GM21381 (cell line): ENCODE data around the gene GFRA4.

ENCODE experiments used
- ATAC-seq: cut with Tn5 transposase; IDR thresholded peaks from one replicate; pipeline ENCODE4 v1.9.1; 2021; ENCODE audit warnings: mild to moderate bottlenecking, moderate library complexity; ENCODE audit not compliant: unreplicated experiment

The GFRA4 gene

DNA sequence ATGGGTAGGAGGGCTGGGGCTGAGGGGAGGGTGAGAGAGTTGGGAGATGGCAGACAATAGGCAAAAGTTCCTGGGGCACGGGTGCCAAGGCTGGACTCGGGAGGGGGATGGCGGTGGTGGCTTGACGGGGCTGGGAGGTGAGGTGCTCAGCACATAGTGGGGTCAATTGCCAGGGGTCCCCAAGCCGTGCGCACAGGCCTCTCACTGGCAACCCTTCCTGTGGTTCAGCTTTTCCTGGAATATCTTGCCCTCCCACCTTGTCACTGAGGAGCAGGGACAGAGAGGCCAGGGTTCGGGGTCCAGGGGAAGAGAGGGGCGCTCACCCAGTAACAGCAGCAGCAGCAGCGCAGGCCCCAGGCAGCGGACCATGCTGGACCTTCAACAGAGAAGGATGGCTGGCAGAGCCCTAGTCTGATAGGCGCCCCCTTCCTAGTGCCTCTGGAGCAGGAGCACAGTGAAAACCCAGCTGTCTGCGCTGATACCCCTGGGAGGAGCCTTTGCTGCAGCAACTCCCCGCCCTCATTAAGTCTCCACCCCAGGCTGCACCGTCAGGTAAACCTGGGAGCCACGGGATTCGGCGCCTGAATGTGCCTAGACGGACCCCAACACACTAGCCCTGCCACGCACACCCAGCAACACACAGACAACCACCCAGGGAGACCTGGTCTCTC is at the start of gene GFRA4:
TSS of gene GFRA4 (minus strand) at position 369 of the 671 bp plus-strand sequence. CDS start at position 369, 0 bp downstream.
- no peak for ATAC-seq

- no peak for ATAC-seq
These were observed 49.2 kb upstream of the GFRA4 start, which contains the start of gene SIGLEC1 for GRCh38 chr20:3712279-3712873. Gene SIGLEC1 (minus strand): TSS chr20:3712600. CDS start chr20:3707128, 5,472 bp downstream.

GRCh38 chr20:3711484-3711941 is 48.3 kb upstream of the GFRA4 start:
- no peak for ATAC-seq

GRCh38 chr20:3710703-3711483 is 47.7 kb upstream of the GFRA4 start:
- ATAC-seq: no peak

DNA sequence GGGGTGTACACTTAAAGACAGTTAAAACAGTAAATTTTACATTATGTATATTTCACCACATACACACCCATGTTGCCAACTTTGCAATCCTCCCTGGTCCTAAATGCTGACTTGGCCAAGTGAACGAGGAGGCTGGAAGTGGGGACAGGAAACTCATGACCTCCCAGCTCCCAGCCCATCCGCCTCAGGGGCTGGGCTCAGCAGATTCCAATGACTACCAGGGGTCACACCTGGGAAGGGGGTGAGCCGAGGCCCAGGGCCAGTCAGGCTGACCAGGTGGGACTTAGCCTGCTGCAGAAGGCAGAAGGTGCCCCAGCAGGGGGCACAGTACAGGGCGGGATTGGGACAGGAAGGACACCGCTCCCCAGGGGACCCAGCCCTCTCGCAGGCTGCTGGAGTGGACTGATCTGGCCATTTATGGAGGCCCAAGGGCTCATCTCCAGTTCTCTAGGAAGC is 46.8 kb upstream of the GFRA4 start:
- no peak for ATAC-seq

- ATAC-seq: no peak
These were observed 44.3 kb upstream of the GFRA4 start for GRCh38 chr20:3707508-3707899.

DNA sequence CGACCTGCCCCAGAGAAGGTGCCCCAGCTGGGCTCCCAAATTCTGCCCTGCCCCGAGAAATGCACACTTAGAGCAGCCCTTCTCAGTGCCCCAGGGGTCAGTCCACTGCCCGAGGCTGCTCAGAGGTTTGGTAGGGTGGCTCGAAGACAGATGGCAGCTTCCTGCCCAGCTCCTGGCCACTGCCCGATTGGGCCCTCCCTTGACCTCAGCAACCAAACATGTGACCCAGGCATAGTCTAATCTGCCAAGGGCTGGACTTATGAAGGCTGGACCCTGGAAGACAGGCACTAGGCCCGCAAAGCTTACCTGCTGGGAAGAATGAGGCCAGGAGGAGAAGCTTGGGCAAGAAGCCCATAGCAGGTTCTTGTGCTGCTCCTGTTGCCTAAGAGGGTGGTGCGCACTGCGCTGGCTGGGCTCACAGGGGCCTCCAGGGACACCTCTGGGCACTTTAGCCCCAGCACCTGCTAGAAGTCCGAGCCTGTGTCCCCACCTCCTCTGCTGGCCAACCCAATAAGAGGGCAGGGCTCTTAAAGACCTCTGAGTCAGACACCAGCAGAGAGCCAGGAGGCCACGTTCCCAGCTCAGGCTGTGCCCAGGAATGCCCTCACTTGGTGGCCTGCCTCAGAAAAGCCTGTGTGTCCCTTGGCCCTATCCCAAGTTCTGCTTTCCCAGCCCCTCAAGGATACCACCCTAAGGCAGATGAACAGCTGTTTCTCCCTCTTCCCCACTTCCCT is 43.7 kb upstream of the GFRA4 start:
- no peak for ATAC-seq

DNA sequence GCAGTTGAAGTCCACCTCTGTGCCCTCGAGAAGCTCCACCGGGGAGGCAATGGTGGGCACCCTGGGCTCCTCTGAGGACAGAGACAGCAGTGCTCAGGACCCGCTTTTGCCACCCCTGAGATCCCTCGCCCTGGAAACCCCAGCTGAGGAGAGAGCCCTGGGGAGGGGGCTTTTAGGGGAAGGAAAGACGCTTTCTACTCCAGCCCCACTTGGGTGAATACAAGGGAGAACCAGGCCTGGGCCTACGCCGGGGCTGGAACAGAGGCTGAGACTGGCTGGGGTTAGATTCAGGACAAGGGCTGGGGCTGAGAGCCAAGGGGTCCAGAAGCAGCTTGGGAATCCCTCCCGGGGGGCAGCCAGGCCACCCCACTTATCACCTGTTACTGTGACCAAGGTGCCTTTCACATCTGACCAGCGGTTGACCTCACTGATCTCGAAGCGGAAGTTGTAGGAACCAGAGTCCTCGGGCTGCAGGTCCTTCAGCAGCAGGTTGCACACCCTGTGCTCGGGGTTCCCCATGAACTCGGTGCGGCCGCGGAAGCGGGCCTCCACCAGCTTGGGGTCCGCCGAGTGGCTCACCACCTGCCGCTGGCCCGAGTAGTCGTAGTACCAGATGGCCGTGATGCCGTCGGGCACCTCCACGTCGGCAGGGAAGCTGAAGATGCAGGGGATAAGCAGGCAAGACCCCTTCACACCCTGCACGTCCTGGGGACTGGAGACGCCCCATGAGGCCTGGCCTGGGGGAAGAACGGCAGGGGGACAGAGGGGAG is 43.0 kb upstream of the GFRA4 start:
- ATAC-seq: no peak

DNA sequence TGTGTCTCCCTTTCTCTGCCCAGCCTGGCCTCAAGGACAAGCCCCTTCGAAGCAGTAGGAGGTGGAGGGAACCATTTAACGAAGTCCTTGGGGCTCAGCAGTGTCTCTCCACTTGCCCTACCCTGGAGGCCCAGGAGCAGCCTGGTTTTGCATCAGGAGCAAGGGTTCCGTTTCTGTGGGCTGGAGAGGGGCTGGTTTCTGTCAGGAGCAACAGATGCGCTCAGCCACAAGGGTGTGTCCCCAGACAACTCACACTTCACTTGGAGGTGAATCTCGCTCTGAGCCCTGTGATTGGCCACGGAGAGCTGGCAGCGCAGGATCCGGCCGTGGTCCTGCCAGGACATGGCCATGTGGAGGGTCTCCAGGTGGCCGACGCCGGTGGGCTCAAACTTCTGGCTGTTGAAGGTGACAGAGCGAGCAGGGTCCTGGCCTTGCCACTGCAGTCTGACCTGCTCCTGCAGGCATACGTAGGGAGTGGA is 42.3 kb upstream of the GFRA4 start:
- no peak for ATAC-seq

DNA sequence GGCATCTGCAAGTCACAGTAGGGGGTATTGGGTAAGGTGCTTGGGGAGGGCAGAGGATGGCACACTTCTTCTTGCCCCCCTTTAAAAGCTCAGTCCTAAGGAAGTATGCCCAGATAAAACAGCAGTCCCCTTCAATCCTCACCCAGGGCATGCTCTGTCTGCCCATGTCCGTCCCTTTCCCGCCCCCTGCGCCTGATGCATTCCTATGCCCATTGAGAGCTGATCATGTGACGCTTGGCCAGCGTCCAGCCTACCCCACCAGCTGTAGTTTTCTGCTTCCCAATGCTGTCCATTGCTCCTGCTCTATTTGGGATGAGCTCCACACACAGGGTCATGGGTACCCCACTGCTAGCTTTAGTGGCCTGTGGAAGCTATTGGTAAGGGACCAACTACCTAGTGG is 40.9 kb upstream of the GFRA4 start:
- no peak for ATAC-seq

GRCh38 chr20:3702611-3703391 is 39.6 kb upstream of the GFRA4 start:
- ATAC-seq: no peak

GRCh38 chr20:3701061-3701998 is 38.1 kb upstream of the GFRA4 start:
- ATAC-seq: no peak

GRCh38 chr20:3699037-3699436 is 35.8 kb upstream of the GFRA4 start:
- ATAC-seq: no peak

- no peak for ATAC-seq
These were observed 35.4 kb upstream of the GFRA4 start for GRCh38 chr20:3698591-3699001.

GRCh38 chr20:3697588-3698305 is 34.5 kb upstream of the GFRA4 start:
- no peak for ATAC-seq

GRCh38 chr20:3696745-3697587 is 33.8 kb upstream of the GFRA4 start:
- no peak for ATAC-seq

DNA sequence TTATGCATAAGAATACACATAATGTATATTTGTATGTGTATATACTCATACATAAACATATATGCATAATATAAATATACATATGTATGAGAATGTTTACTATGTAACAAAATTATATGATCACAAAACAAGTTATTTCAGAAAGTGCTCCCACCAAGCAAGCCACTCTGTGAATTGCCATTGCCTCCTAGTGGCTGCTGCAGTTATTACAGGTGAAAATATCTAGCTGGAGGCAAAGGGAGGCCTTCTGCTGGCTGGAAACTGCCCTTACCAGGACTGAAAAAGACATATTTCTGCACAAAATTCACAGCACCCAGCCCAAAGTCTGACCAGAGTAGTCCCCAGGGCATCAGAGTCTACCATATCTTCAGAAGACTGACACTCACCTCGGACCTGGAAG is 33.0 kb upstream of the GFRA4 start:
- ATAC-seq: no peak
